ENCODE results near the gene BRD8. TPM values are rescaled to one million over a fixed set of nuclear protein-coding genes. Genes with fewer than 3 reads are reported as not detected.

BRD8 gene
- total RNA-seq, 1 donor, result 51.0 TPM

- Histone ChIP-seq H4K20me1 (ENCODE audit: insufficient read depth, low read length) (no peaks in the 10 kb centered on the region), H3K4me1 (ENCODE audit: insufficient read depth, low read length) (no peaks in the 10 kb centered on the region), H3K4me2 (ENCODE audit: insufficient read depth, low read length) (no peak overlapping the region), H3K27me3 (ENCODE audit: insufficient read depth, low read length) (peaks cover 40% of the 10 kb centered on the region), H3K9me3 (ENCODE audit: low read depth, low read length) (no peaks in the 10 kb centered on the region), H3K27ac (ENCODE audit: low read depth, low read length) (no peak overlapping the region), H3K4me3 (ENCODE audit: insufficient read depth, low read length) (no peak overlapping the region), H3K79me2 (ENCODE audit: insufficient read depth, low read length) (no peaks in the 10 kb centered on the region), H3K36me3 (ENCODE audit: insufficient read depth, low read length) (no peaks in the 10 kb centered on the region), H2AFZ (ENCODE audit: low read length) (no peak overlapping the region)
- no peak for TF ChIP-seq CTCF (IDR thresholded peaks at IDR 0.05; ENCODE audit: extremely low read depth, low read depth, low read length)
- no peak for DNase-seq (ENCODE audit: insufficient read length, low spot score, missing footprints)
Observed at GRCh38 chr5:138096363-138096762, 82.1 kb downstream of the BRD8 start.

GRCh38 chr5:138095100-138095907 lies 83.1 kb downstream of the BRD8 start:
- no peak overlapping the region for H3K27ac ChIP-seq (ENCODE audit: low read depth, low read length)
- DNase-seq (ENCODE audit: insufficient read length, low spot score, missing footprints), result no peak
- no peaks in the 10 kb centered on the region for H4K20me1 ChIP-seq (ENCODE audit: insufficient read depth, low read length)
- H3K4me3 ChIP-seq (ENCODE audit: insufficient read depth, low read length), result no peak overlapping the region
- TF ChIP-seq CTCF (IDR thresholded peaks at IDR 0.05; ENCODE audit: extremely low read depth, low read depth, low read length), result no peak
- peaks cover 46% of the 10 kb centered on the region for H3K27me3 ChIP-seq (ENCODE audit: insufficient read depth, low read length)
- H3K36me3 ChIP-seq (ENCODE audit: insufficient read depth, low read length), result no peaks in the 10 kb centered on the region
- H2AFZ ChIP-seq (ENCODE audit: low read length), result no peak overlapping the region
- no peaks in the 10 kb centered on the region for H3K79me2 ChIP-seq (ENCODE audit: insufficient read depth, low read length)
- H3K4me1 ChIP-seq (ENCODE audit: insufficient read depth, low read length), result no peaks in the 10 kb centered on the region
- H3K9me3 ChIP-seq (ENCODE audit: low read depth, low read length), result no peaks in the 10 kb centered on the region
- no peak overlapping the region for H3K4me2 ChIP-seq (ENCODE audit: insufficient read depth, low read length)

- no peak for DNase-seq (ENCODE audit: insufficient read length, low spot score, missing footprints)
- Histone ChIP-seq H3K27ac (ENCODE audit: low read depth, low read length) (no peak overlapping the region), H3K4me2 (ENCODE audit: insufficient read depth, low read length) (no peak overlapping the region), H3K36me3 (ENCODE audit: insufficient read depth, low read length) (no peaks in the 10 kb centered on the region), H3K9me3 (ENCODE audit: low read depth, low read length) (no peaks in the 10 kb centered on the region), H3K4me3 (ENCODE audit: insufficient read depth, low read length) (no peak overlapping the region), H3K27me3 (ENCODE audit: insufficient read depth, low read length) (peaks cover 49% of the 10 kb centered on the region), H4K20me1 (ENCODE audit: insufficient read depth, low read length) (no peaks in the 10 kb centered on the region), H3K79me2 (ENCODE audit: insufficient read depth, low read length) (no peaks in the 10 kb centered on the region), H2AFZ (ENCODE audit: low read length) (no peak overlapping the region), H3K4me1 (ENCODE audit: insufficient read depth, low read length) (no peaks in the 10 kb centered on the region)
- no peak for TF ChIP-seq CTCF (IDR thresholded peaks at IDR 0.05; ENCODE audit: extremely low read depth, low read depth, low read length)
Observed at GRCh38 chr5:138093036-138093435, 85.4 kb downstream of the BRD8 start.

GRCh38 chr5:138092301-138092700 lies 86.1 kb downstream of the BRD8 start:
- Histone ChIP-seq H3K27ac (ENCODE audit: low read depth, low read length) (no peak overlapping the region), H3K36me3 (ENCODE audit: insufficient read depth, low read length) (no peaks in the 10 kb centered on the region), H2AFZ (ENCODE audit: low read length) (no peak overlapping the region), H3K27me3 (ENCODE audit: insufficient read depth, low read length) (peaks cover 49% of the 10 kb centered on the region), H3K9me3 (ENCODE audit: low read depth, low read length) (no peaks in the 10 kb centered on the region), H3K4me2 (ENCODE audit: insufficient read depth, low read length) (no peak overlapping the region), H3K4me3 (ENCODE audit: insufficient read depth, low read length) (no peak overlapping the region), H4K20me1 (ENCODE audit: insufficient read depth, low read length) (no peaks in the 10 kb centered on the region), H3K4me1 (ENCODE audit: insufficient read depth, low read length) (no peaks in the 10 kb centered on the region), H3K79me2 (ENCODE audit: insufficient read depth, low read length) (no peaks in the 10 kb centered on the region)
- no peak for DNase-seq (ENCODE audit: insufficient read length, low spot score, missing footprints)
- TF ChIP-seq CTCF (IDR thresholded peaks at IDR 0.05; ENCODE audit: extremely low read depth, low read depth, low read length), result no peak
